HS-5 (cell line): Measurements from ENCODE around the gene CCDC90B.
"Not testable (repeated sequence)": the region's sequence is repeated elsewhere in the genome, so short reads cannot be mapped to it uniquely, and the experiment has no call there.

Experiments
- DNase-seq: peaks from one replicate; pipeline ENCODE4 v3.0.0-alpha.2; 2012; ENCODE audit warnings: low read depth

Gene CCDC90B

DNA sequence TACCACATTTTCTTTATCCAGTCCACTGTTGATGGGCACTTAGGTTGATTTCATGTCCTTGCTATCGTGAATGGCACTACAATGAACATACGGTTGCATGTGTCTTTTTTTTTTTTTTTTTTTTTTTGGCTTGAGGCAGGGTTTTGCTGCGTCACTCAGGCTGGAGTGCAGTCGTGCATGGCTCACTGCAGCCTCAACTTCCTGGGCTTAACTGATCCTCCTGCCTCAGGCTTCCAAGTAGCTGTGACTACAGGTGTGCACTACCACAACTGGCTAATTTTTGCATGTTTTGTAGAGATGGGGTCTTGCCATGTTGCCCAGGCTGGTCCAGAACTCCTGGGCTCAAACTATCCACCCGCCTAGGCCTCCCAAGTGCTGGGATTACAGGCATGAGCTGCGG, 1.5 kb upstream of the CCDC90B start:
- no peak for DNase-seq

DNA sequence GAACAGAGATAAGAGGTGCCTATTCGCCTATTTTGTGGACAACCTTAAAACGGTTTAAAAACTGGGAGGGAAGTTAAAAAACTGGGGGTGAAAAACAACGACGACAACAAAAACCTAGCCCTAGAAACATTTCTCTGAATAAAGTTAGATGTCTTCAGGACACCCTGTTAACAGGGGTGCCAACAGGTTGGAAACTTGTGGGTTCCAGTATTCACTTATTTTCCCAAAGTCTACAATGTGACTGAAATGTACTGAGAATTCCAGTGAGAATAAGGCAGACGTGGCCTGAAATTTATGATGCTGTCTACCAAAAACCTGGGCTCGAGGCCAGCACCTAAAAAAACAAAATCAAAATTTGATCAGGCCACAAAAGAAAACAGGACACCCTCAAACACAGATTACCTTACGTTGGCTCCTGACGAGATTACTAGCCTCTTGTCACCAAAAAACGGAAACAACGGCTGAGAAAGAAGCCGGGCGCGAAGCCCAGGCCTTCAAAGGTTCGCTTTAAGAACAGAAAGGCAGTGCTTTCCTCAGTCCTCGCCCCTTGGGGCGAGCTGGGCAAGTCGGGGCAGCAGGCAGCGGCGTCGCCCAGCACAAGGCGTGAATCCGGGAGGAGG, 906 bp downstream of the CCDC90B start:
- no peak for DNase-seq

DNA sequence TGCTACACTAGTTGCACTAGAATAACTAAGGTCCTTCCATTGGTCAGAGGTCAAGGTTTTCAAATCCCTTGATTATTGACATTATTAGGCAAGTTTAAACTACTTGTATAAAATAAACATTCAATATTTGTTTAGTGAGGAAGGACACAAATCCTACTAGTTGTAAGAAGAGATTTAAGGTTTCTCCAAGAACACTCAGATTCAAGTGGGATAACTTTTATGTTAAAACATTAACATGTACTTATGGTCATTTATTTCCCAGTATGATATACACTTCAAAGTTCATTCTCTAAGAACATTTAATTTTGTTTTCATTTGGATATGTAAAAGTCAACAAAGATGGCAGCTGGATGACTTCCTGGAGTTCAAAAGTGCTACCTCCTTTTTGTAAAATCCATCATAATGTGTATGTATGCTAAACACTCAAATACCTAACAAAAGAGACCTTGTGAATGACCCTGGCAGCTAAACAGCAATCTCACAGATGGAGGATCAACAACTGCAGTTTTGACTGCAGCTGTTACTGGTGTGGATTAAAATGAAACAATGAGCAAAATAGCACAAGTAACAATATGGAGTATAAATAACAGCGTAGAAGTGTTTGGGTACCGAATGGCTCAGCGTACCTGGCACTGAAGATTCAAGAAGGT, 1.5 kb downstream of the CCDC90B start:
- no peak for DNase-seq

DNA sequence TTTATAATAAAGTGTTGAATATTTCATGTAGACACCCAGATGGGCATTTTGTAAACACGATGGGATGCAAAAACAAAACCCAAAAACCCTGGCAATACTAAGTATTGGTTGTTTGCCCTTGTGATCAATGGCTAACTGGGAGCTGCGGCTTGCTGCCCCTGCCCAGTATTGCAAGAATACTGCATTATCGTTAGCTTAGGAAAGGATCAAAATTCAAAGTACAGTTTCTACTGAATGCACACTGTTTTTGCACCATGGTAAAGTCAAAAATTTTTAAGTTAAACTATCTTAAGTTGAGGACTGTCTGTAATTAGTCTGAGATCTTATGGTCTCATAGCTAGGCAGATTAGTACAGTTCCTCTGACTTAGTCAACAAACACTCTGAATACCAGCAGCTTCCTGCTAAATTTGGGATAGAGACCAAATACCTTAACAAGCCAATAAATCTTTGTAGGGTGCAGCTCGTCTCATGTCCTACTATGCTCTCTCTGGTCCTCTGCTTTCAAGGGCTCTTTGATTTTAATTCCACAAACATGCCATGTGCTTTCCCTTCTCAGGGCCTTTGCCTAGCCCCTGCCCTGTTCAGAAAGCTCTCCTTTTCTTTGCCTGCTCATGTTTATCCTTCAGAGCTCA, 4.0 kb downstream of the CCDC90B start:
- DNase-seq, result no peak

DNA sequence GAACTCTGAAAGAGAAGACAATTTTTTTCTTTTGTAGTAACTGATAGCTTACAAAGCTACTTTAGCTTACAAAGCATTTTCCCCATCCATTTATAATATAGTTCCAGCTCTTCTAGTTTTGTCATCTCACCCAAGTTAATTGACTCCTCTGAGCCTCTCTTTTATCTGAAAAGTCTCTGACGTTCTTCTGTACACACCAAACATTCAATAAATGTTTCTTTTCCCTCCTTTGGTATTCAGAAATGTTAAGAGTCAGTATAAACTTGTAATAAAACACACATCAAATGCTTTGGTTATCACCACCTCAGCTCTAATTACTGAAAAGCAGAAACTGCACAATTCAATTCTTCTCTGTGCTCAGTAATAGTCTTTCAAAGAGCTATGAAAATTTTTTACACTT, 5.9 kb downstream of the CCDC90B start:
- no peak for DNase-seq

DNA sequence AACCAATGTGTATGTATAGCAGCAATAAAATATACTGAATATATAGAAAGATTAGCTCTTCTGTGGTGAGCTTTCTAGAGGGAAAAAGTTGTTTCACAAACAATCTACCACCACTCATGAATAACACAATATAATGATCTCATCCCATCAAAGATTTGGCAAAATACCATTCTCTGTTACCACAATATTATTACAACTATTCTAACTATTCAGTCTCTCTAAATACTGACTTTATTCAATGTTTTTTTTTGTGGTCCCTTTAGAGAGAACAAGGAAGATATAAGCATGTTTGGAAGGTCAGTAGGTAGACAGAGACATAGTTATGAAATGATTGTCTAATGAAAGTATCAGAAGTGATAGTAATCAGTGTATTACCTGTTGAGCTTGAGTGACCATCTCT, 7.8 kb downstream of the CCDC90B start:
- DNase-seq, result no peak

DNA sequence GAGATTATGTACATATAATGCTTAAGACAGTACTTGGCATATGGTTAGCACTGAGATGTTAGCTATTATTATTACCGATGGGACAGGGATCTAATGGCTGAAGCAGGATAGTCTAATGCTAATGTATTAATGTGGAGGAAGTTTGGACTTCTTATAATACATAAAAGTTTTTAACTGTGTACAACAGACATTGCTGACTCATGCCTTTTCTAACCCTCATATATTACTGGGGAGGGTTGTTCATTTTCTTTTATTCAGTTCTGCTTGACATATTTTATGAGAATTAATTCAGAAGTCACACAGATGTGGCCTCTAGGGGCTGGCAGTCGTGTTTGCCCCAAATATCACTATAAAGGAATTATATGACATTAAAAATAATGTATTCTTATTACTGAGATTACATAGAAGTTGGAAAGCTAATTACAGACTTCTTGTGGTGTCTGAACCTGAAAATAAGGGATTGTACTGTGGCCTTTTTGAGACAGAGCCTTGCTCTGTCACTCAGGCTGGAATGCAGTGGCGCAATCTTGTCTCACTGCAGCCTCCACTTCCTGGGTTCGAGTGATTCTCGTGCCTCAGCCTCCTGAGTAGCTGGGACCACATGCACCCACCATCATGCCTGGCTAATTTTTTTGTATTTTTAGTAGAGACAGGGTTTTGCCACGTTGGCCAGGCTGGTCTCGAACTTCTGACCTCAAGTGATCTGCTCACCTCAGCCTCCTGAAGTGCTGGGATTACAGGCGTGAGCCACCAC, 10.1 kb downstream of the CCDC90B start:
- DNase-seq, result no peak

DNA sequence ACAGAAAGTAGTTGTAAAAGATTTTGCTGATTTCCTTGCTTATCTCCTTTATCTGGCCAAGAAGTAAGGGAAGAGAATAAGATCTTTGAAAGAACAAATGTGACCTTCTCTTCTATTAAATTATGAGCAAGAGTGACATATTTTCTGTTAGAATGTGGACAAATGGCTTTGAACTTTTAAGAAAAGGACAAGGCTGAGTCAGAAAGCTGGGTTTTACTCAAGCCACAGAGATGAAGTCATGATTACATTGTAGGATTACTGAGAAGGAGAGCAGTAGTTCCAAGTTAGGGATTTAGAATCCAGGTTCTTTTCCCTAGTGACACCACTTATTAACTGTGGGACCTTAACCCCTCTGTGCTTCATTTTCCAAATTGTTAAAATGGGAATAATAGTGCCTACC, 13.5 kb downstream of the CCDC90B start:
- no peak for DNase-seq

DNA sequence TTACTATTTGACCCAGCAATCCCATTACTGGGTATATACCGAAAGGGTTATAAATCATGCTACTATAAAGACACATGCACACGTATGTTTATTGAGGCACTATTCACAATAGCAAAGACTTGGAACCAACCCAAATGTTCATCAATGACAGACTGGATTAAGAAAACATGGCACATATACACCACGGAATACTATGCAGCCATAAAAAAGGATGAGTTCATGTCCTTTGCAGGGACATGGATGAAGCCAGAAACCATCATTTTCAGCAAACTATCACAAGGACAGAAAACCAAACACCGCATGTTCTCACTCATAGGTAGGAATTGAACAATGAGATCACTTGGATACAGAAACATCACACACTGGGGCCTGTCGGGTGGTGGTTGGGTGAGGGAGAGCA, 14.4 kb downstream of the CCDC90B start:
- DNase-seq, result not testable (repeated sequence)

DNA sequence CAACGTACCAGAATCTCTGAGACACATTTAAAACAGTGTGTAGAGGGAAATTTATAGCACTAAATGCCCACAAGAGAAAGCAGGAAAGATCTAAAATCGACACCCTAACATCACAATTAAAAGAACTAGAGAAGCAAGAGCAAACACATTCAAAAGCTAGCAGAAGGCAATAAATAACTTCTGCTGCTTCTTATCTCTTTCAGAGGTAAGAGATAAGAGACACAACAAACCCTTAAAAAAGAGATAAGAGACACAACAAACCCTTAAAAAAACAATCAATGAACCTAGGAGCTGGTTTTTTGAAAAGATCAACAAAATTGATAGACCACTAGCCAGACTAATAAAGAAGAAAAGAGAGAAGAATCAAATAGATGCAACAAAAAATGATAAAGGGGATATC, 17.1 kb downstream of the CCDC90B start:
- DNase-seq, result not testable (repeated sequence)

DNA sequence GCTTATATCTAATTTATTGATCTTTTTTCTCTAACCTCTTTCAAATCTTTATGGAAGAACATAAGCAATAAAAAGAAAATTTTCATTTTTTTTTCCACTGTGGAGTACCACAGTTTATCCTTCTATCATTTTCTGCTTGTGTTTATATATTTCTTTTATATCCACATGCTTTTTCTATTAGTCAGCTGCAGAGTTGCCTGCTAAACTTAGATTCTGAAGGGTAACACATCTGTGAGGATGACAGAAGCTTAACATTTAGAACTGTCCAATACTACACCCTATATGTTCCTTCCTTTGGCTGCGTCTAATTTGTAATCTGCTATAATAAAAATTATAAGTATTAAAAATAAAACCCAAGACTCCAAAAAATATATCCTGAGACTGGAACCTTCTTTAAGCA, 20.8 kb downstream of the CCDC90B start:
- no peak for DNase-seq

DNA sequence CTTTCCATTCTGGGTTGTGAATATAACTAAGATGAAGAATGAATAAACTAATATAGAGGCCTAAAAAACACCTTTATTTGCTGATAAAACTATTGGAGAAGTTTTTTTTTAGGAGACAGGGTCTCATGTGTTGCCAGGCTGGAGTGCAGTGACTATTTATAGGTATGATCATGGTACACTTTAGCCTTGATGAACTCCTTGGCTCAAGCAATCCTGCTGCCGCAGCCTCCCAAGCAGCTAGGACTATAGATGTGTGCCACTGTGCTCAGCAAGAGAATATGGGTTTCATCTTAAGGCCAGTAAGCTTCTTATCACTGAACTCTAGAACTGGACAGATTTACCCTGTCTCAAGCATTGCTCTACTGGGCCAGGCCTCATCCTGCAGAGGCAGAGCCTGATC, 26.6 kb downstream of the CCDC90B start:
- DNase-seq, result no peak

DNA sequence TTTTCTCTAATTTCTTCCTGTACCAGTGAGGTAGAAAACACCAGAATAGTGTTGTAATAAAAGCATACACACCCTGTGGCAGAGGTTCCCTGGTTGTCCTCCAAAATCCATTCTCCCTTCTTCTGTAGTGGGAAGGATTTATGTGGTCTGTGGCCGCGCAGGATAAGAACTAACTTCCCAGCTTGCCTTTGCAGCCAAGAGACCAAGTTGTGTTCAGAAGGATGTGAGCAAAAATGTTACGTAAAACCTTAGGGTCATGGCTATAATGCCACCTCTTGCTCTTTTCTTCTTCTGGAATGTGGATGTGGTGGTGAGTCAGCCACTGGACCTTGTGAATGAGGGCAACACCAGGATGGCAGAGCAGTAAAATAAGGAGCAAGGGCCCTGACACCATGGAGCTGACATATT, 28.4 kb downstream of the CCDC90B start:
- peak; percentile 83 for DNase-seq

DNA sequence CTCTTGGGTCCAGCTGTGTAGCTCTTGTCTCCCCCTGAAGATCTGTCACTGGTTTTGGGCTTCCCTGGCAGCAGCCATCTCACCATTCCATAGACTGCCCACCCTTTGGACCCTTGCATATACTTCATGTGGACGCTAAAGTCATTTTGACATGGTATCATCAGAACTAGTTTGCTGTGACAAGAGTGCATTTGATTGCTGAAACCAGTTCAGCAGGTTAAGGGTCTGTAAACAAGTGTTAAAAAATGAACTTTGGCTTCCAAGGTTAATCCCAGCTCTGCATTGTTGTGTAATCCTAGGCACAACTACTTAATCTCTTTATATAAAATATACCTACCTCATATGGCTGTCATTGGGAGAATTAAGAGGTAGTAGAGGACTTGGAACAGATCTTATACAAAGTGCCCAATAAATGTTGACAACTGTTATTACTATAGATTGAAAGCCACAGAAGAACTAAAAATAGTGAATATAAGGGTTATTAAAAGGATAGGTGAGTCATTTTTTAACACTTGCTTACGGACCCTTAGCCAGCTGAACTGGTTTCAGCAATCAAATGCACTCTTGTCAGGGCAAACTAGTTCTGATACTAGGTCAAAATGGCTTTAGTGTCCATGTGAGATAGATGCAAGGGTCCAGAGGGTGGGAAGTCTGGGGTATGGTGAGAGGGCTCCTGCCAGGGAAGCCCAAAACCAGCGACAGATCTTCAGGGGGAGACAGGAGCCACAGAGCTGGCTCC, 29.4 kb downstream of the CCDC90B start:
- no peak for DNase-seq

DNA sequence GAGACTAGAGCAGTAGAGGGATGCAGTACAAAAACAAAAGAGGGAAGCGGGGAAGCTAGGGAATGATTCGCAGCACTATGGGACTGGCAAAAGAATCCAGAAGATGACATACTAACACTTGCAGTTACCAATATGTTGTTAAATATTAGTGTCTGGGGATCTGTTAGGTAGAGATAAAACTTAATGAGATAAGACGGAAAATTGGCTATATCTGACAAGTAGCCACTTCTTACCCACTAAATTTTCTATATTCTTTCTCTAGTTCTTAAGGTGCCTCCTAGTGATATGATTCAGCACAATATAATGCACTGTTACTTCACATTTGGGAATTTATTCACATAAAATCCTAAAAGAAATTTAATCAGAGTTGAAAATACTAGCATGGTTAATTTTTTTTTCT, 30.8 kb downstream of the CCDC90B start:
- DNase-seq, result no peak

DNA sequence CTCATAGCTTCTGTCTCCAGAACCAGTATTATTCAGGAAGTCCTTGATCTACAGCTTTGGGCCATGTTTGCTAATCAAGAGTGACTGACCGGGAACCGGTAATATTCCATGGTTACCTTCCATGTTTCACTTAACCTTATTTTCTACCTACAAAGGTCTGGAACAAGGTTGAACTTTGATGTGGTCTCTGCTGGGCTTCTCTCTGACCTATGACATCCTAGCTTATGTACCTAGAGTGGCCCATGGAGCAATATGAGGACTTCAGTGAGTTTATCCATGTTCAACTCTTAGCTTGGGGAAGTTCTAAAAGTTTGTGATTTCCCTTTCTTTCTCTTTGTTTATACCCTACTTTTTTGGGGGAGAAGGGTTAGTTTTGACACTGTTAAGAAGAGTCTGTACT, 33.2 kb downstream of the CCDC90B start:
- DNase-seq, result no peak

DNA sequence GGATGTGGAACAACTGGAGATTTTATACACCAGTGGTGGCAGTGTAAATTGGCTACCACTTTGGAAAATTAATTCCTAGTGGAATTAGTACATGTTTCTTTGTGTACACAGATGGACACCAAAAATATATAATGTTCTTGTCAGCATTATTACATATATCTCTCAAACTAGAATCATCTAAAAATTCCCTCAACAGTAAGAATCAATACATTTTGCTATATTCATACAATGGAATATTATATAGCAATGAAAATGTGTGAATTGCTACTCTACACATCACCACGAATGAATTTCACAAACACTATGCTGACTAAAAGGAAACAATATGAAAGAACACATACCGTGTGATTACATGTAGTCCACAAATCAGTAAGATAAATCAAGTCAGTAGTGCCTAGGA, 33.9 kb downstream of the CCDC90B start:
- DNase-seq, result no peak

DNA sequence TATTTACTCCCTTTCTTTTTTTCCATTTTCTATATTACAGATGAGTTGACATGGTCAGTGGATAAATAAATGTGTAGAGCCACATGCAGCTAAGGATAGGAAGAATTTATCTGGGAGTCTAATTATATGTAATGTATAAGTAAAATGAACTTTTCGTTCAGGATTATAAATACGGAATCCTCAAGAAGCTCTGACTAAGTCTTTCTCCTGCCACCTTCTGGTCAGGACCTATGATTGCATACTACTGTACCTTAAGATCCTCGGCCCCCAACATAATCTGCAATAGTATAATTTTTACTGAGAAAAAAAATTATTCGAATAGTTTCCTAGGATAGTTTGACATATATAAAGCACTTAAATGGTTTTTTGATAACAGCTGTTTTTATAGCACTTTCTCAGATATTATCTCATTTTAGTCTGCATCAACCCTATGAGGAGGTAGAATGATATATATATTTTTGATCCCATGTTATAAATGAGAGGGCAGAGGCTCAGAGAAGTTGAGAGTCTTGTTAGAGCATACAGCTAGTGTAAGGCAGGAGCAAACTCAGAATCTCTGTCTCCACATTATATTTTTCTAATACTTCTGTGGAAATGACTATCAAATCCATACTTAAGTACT, 36.1 kb downstream of the CCDC90B start:
- DNase-seq, result no peak

DNA sequence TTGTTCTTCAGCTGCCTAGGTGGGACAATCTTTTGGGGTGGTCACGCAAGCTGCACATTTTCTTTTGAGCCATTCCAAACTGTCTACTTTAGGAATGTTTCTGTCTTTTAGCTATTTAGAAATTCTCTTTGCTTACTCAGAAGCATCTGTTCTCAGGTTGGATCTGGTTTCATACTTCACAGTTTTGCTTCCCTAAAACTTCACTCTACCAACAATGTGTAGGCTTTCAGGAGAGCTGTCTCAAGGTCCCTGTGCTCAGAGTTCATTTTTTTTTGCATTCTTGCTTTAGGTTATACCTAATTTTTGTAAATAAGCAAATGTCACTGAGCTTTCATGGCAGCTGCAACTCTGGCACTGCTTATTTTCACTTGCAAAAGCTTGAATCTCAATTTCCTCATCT, 36.7 kb downstream of the CCDC90B start:
- no peak for DNase-seq

DNA sequence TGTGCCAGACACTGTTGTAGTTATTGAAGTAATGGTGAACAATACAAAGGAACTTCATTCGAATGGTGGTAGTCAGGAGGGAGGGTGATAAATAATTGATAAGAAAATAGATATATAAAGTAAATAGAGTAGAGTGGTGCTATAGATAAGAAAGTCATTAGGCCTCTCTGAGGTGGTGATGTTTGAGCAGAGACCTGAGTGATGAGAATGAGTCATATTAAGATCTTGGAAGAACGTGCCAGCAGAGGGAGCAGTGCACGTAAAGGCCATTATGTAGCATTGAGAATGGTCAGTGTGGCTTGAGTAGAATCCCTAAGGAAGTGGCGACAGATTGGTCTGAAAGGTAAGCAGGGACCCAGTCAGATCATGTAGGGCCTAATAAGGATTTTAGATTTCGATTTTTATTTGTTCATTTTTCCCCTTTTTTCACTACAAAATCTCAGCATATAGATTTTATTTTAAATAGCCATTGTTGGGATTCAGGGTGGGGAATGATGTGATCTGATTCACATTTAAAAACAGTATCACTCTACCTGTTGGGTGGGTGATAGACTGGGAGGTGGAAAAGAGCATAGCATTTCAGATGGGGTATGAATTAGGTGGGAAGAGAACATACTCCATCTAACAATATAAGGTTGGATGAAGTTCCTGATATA, 44.7 kb downstream of the CCDC90B start:
- DNase-seq, result no peak

DNA sequence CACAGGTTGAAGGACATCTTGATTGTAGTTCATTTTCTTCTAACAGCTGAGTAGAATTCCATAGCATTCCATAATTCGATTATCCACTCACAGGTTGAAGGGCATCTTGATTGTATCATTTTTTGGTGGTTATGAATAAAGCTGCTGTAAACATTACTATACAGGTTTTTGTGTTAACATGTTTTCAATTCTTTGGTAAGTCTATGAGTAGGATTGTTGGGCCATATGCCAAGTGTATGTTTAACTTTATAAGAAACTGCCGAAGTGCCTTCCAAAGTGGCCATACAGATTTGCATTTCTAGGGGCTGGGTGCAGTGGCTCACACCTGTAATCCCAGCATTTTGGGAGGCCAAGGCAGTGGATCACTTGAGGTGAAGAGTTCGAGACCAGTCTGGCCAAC, 48.1 kb downstream of the CCDC90B start:
- no peak for DNase-seq
